Measurements from ENCODE around the gene GSPT1. TPM values are rescaled to one million over a fixed set of nuclear protein-coding genes. Genes with fewer than 3 reads are reported as not detected.

GSPT1 gene
- total RNA-seq, 1 experiment from 2014 or later: 199 TPM

DNA sequence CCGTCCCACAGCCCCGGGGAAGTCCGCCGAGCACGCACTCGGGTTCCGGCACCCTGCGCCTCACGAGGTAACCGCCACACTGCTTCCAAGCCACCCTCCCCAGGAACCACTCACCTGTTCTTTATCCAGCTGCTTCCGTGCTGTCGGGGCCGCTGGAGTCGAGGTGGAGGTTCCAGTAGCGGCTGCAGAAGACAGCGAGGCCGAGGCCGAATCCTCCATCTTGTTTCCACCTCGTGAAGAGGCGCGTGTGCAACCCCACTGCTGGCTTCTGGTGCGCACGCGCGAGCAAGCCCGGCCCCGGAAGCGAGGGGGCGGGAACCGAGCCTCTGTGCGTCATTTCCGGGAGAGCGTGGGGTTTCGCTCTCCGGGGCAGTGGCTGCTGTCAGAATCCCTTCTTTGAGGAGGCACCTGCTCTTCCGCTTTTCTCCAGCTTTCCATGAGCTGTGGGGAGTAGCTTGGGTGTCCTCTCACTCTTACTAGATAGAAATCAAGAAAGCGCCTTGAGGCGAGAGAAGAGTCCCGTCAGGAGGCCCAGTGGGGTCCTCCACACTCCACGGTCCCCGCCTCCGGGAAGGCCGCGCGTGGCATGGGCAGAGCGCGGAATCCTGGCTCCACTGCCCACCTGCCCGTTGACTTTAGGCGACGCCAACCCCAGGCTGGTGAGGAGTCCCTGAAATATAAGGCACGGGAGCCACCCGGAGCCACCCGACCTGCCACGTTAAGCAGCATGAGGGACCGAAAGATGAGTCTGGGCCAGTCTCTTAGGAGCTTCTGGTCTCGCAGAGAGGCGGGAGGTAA lies 64.3 kb downstream of the GSPT1 start, which contains the start of gene RSL1D1:
Gene RSL1D1, minus strand, starts transcription at position 249 of the 798 bp plus-strand sequence. Its CDS starts 30 bp downstream, at position 219.
- peaks cover 22% of the 10 kb centered on the region for H3K4me1 Mint-ChIP-seq (ENCODE audit: insufficient read depth, unreplicated experiment)
- no peak for TF ChIP-seq CTCF (IDR thresholded peaks at IDR 0.05; ENCODE audit: unreplicated experiment)
- intact Hi-C loops (cut with micrococcal nuclease): loop anchor here (5.0 kb wide), 1 partner anchor 69 kb away; no protein-coding TSS in a partner anchor
- no peaks in the 10 kb centered on the region for H3K27me3 Mint-ChIP-seq (ENCODE audit: insufficient read depth, unreplicated experiment)
- peaks cover 56% of the 10 kb centered on the region for H3K36me3 Mint-ChIP-seq (ENCODE audit: insufficient read depth, unreplicated experiment)
- POLR2A ChIA-PET: interaction anchor here (0.6 to 5.9 kb wide), 26 partner anchors 9 to 425 kb away, joined by 3 to 72 read pairs (median 5); partner anchors contain the start of genes GSPT1, TXNDC11 and ZC3H7A
- peak within 1 kb of the TSS; percentile 90 for H3K27ac Mint-ChIP-seq (ENCODE audit: low read depth, unreplicated experiment)
- no peaks in the 10 kb centered on the region for H3K9me3 Mint-ChIP-seq (ENCODE audit: unreplicated experiment)
- H3K4me3 Mint-ChIP-seq (ENCODE audit: unreplicated experiment): peak within 1 kb of the TSS; percentile 93
- DNase-seq (ENCODE audit: unreplicated experiment): peak; percentile 92
- BruUV-seq (replicated peaks): TSS peak; percentile 79
- CTCF ChIA-PET: interaction anchor here (0.6 to 1.5 kb wide), 6 partner anchors 48 to 185 kb away, joined by 3 to 4 read pairs (median 4); partner anchors contain the start of gene SNX29

GRCh38 chr16:11848842-11849241 lies 66.9 kb downstream of the GSPT1 start:
- intact Hi-C loops (cut with micrococcal nuclease): no loop called here
- CTCF ChIA-PET: interaction anchor here (0.7 to 4.3 kb wide), 4 partner anchors 12 to 219 kb away, joined by 3 to 15 read pairs (median 5); partner anchors contain the start of gene ZC3H7A
- peak overlapping the region; percentile 23 for H3K4me3 Mint-ChIP-seq (ENCODE audit: unreplicated experiment)
- no peaks in the 10 kb centered on the region for H3K27me3 Mint-ChIP-seq (ENCODE audit: insufficient read depth, unreplicated experiment)
- peaks cover 16% of the 10 kb centered on the region for H3K4me1 Mint-ChIP-seq (ENCODE audit: insufficient read depth, unreplicated experiment)
- H3K27ac Mint-ChIP-seq (ENCODE audit: low read depth, unreplicated experiment): no peak overlapping the region
- no peaks in the 10 kb centered on the region for H3K9me3 Mint-ChIP-seq (ENCODE audit: unreplicated experiment)
- TF ChIP-seq CTCF (IDR thresholded peaks at IDR 0.05; ENCODE audit: unreplicated experiment): no peak
- DNase-seq (ENCODE audit: unreplicated experiment): peak; percentile 59
- POLR2A ChIA-PET: interaction anchor here (1.0 to 5.9 kb wide), 5 partner anchors 11 to 55 kb away, joined by 3 to 72 read pairs (median 7); partner anchors contain the start of gene ZC3H7A
- peaks cover 74% of the 10 kb centered on the region for H3K36me3 Mint-ChIP-seq (ENCODE audit: insufficient read depth, unreplicated experiment)
- no TSS peak for BruUV-seq (replicated peaks)

DNA sequence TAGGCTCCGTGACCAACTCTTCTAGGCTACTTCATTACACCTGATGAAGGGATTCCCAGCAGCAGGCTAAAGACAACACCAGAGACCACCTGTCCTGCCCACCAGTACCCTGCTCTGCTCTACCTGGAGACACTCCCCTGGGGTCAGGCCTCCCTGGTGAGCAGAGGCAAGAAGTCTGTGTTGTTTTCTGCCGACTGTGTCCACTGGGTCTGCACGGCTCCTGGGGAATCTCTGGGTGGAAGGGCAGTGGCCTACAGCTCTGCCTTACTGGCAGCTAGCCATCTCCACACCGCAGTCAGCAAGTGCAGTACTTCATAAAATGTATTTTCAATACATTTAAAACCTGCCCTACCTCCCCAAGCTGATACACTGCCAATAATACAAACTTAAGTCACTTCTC lies 71.3 kb downstream of the GSPT1 start:
- ChIA-PET POLR2A (interaction anchor here (0.9 kb wide), 1 partner anchor 47 kb away, joined by 3 read pairs; the partner anchor contains the start of gene ZC3H7A), CTCF (interaction anchor here (0.7 to 2.2 kb wide), 2 partner anchors 223 to 233 kb away, joined by 4 to 5 read pairs; no protein-coding TSS in a partner anchor)
- no peak for TF ChIP-seq CTCF (IDR thresholded peaks at IDR 0.05; ENCODE audit: unreplicated experiment)
- H3K36me3 Mint-ChIP-seq (ENCODE audit: insufficient read depth, unreplicated experiment): peaks cover 99% of the 10 kb centered on the region
- intact Hi-C loops (cut with micrococcal nuclease): no loop called here
- DNase-seq (ENCODE audit: unreplicated experiment): no peak
- no peak overlapping the region for H3K4me3 Mint-ChIP-seq (ENCODE audit: unreplicated experiment)
- no TSS peak for BruUV-seq (replicated peaks)
- no peak overlapping the region for H3K27ac Mint-ChIP-seq (ENCODE audit: low read depth, unreplicated experiment)
- H3K27me3 Mint-ChIP-seq (ENCODE audit: insufficient read depth, unreplicated experiment): no peaks in the 10 kb centered on the region
- H3K9me3 Mint-ChIP-seq (ENCODE audit: unreplicated experiment): no peaks in the 10 kb centered on the region
- H3K4me1 Mint-ChIP-seq (ENCODE audit: insufficient read depth, unreplicated experiment): peaks cover 10% of the 10 kb centered on the region

DNA sequence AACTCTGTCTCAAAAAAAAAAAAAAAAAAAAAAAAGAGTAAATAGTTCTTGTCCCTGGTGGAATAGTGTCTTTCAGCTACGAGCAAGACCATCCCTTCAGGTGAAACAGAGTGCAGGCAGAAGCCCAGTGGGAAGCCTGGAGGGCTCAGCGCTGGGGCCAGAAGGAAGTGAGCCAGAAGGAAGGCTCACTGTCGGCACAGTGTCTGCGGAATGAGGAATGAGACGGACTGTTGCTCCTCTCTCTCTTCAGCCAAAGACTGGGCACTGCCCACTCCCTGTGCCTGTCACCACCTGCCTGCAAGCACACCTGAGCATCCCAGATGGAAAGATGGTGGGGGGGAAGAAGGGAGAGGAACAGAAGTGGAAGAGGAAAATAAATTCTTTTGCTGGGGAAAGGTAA lies 71.9 kb downstream of the GSPT1 start:
- Mint-ChIP-seq H3K4me1 (ENCODE audit: insufficient read depth, unreplicated experiment) (peaks cover 7% of the 10 kb centered on the region), H3K27ac (ENCODE audit: low read depth, unreplicated experiment) (no peak overlapping the region)

More for the DNA sequence above, 71.9 kb downstream of the GSPT1 start:
- no TSS peak for BruUV-seq (replicated peaks)
- Mint-ChIP-seq H3K27me3 (ENCODE audit: insufficient read depth, unreplicated experiment) (no peaks in the 10 kb centered on the region), H3K4me3 (ENCODE audit: unreplicated experiment) (no peak overlapping the region), H3K9me3 (ENCODE audit: unreplicated experiment) (no peaks in the 10 kb centered on the region), H3K36me3 (ENCODE audit: insufficient read depth, unreplicated experiment) (peaks cover 99% of the 10 kb centered on the region)
- intact Hi-C loops (cut with micrococcal nuclease): no loop called here
- no peak for TF ChIP-seq CTCF (IDR thresholded peaks at IDR 0.05; ENCODE audit: unreplicated experiment)
- ChIA-PET CTCF (no interaction called here), POLR2A (interaction anchor here (0.9 kb wide), 1 partner anchor 46 kb away, joined by 3 read pairs; the partner anchor contains the start of gene ZC3H7A)
- no peak for DNase-seq (ENCODE audit: unreplicated experiment)
